Measurements from ENCODE around the gene NDUFV1. TPM values are rescaled to one million over a fixed set of nuclear protein-coding genes. Genes with fewer than 3 reads are reported as not detected.
A peak's percentile ranks its signal among the peaks of the same experiment; 100 is the strongest.

NDUFV1 gene
- total RNA-seq, 1 donor from 2014 or later, result 191 TPM

- no peak overlapping the region for H3K4me3 Mint-ChIP-seq (ENCODE audit: unreplicated experiment)
- no peak for TF ChIP-seq CTCF (IDR thresholded peaks at IDR 0.05; ENCODE audit: unreplicated experiment)
- peaks cover 6% of the 10 kb centered on the region for H3K27me3 Mint-ChIP-seq (ENCODE audit: unreplicated experiment)
- H3K9me3 Mint-ChIP-seq (ENCODE audit: unreplicated experiment), result no peaks in the 10 kb centered on the region
- no peaks in the 10 kb centered on the region for H3K4me1 Mint-ChIP-seq (ENCODE audit: unreplicated experiment)
- H3K36me3 Mint-ChIP-seq (ENCODE audit: low read depth, unreplicated experiment), result no peaks in the 10 kb centered on the region
- H3K27ac Mint-ChIP-seq (ENCODE audit: unreplicated experiment), result peak overlapping the region; percentile 48
- DNase-seq (ENCODE audit: low spot score), result no peak
Observed at GRCh38 chr11:67638535-67639437, 32.0 kb downstream of the NDUFV1 start.

- no peak for DNase-seq (ENCODE audit: low spot score)
- no peak within 1 kb of the TSS for H3K4me3 Mint-ChIP-seq (ENCODE audit: unreplicated experiment)
- peaks cover 6% of the 10 kb centered on the region for H3K27me3 Mint-ChIP-seq (ENCODE audit: unreplicated experiment)
- no peaks in the 10 kb centered on the region for H3K36me3 Mint-ChIP-seq (ENCODE audit: low read depth, unreplicated experiment)
- no peak for TF ChIP-seq CTCF (IDR thresholded peaks at IDR 0.05; ENCODE audit: unreplicated experiment)
- no peaks in the 10 kb centered on the region for H3K4me1 Mint-ChIP-seq (ENCODE audit: unreplicated experiment)
- no peak within 1 kb of the TSS for H3K27ac Mint-ChIP-seq (ENCODE audit: unreplicated experiment)
- H3K9me3 Mint-ChIP-seq (ENCODE audit: unreplicated experiment), result no peaks in the 10 kb centered on the region
Observed at GRCh38 chr11:67639438-67639859, 32.7 kb downstream of the NDUFV1 start, which contains the start of gene TBX10. TBX10 (minus strand) TSS chr11:67639763; CDS start chr11:67639472, 291 bp downstream.

GRCh38 chr11:67640021-67640757 lies 33.5 kb downstream of the NDUFV1 start:
- H3K27ac Mint-ChIP-seq (ENCODE audit: unreplicated experiment), result no peak overlapping the region
- H3K27me3 Mint-ChIP-seq (ENCODE audit: unreplicated experiment), result peaks cover 5% of the 10 kb centered on the region
- H3K9me3 Mint-ChIP-seq (ENCODE audit: unreplicated experiment), result no peaks in the 10 kb centered on the region
- H3K36me3 Mint-ChIP-seq (ENCODE audit: low read depth, unreplicated experiment), result no peaks in the 10 kb centered on the region
- TF ChIP-seq CTCF (IDR thresholded peaks at IDR 0.05; ENCODE audit: unreplicated experiment), result peak; percentile 66
- H3K4me3 Mint-ChIP-seq (ENCODE audit: unreplicated experiment), result no peak overlapping the region
- peak; percentile 81 for DNase-seq (ENCODE audit: low spot score)
- no peaks in the 10 kb centered on the region for H3K4me1 Mint-ChIP-seq (ENCODE audit: unreplicated experiment)

GRCh38 chr11:67640758-67641337 lies 34.1 kb downstream of the NDUFV1 start:
- no peak overlapping the region for H3K27ac Mint-ChIP-seq (ENCODE audit: unreplicated experiment)
- DNase-seq (ENCODE audit: low spot score), result no peak
- H3K9me3 Mint-ChIP-seq (ENCODE audit: unreplicated experiment), result no peaks in the 10 kb centered on the region

More at GRCh38 chr11:67640758-67641337, 34.1 kb downstream of the NDUFV1 start:
- TF ChIP-seq CTCF (IDR thresholded peaks at IDR 0.05; ENCODE audit: unreplicated experiment), result no peak
- H3K4me3 Mint-ChIP-seq (ENCODE audit: unreplicated experiment), result no peak overlapping the region
- no peaks in the 10 kb centered on the region for H3K36me3 Mint-ChIP-seq (ENCODE audit: low read depth, unreplicated experiment)
- peaks cover 4% of the 10 kb centered on the region for H3K27me3 Mint-ChIP-seq (ENCODE audit: unreplicated experiment)
- H3K4me1 Mint-ChIP-seq (ENCODE audit: unreplicated experiment), result no peaks in the 10 kb centered on the region
